K562 (cell line): ENCODE measurements around the gene SLC18A3. TPM values are rescaled to one million over a fixed set of nuclear protein-coding genes. Genes with fewer than 3 reads are reported as not detected.

ENCODE experiments used
- ATAC-seq: fragments of 200-7000 bp; cut with Tn5 transposase; 3 replicates; pipeline ENCODE4 v1.9.1; 2020; ENCODE audit warnings: moderate library complexity
- BruUV-seq: library from RNA; stranded (reverse); fragments of 400-500 nt; replicated peaks from 2 replicates; lab custom pipeline; 2021; lab: Mats Ljungman, UMichigan
- CTCF ChIA-PET: fragments of 300-600 bp; formaldehyde crosslinking; extraction: SDS; loops from one replicate; lab custom pipeline; 2021; ENCODE audit warnings: low intra/inter-chr PET ratio; lab: Yijun Ruan, JAX
- POLR2A ChIA-PET: fragments of 300-600, 350-650 bp; sonication (Branson Sonifier 250); formaldehyde crosslinking; extraction: SDS; loops from one replicate; lab custom pipeline; 2021; ENCODE audit warnings: antibody characterized with exemption, inconsistent platforms; lab: Yijun Ruan, JAX
- DNase-seq, 4 experiments: peaks; one replicate each; pipeline versions ENCODE4 v3.0.0 to v3.0.0-alpha.2; 2011 to 2018; ENCODE audit warnings: low spot score in 3 of 4, mixed read lengths in 3 of 4; ENCODE audit errors: extremely low read depth in 1 of 4
- FAIRE-seq: peaks from 2 replicates; lab custom pipeline; 2011; peaks lifted over from hg19 to GRCh38; lab: Jason Lieb, UNC
- H2AFZ ChIP-seq: 2 replicates; pipeline ENCODE4 v1.6.0; 2011; ENCODE audit warnings: low read depth, low read length, control low read depth, inconsistent platforms
- H3K27ac ChIP-seq: fragments of 200-600 bp; 3 replicates; pipeline ENCODE4 v1.8.0; 2011; ENCODE audit warnings: low read depth, mild to moderate bottlenecking, control low read depth, inconsistent platforms, low read length, moderate library complexity, mixed read lengths; ENCODE audit errors: extremely low read depth
- H3K27me3 ChIP-seq, 2 experiments: fragments of 300-600 bp in 1 of 2; 2 replicates in 1 of 2; 3 replicates in 1 of 2; pipeline versions ENCODE4 v1.6.0 to v1.8.0; 2011; ENCODE audit warnings: inconsistent platforms in 2 of 2, low read length in 2 of 2, mild to moderate bottlenecking in 1 of 2, mixed read lengths in 1 of 2, moderate library complexity in 1 of 2; ENCODE audit not compliant: control insufficient read depth in 2 of 2, insufficient read depth in 2 of 2
- H3K36me3 ChIP-seq: fragments of 300-600 bp; 3 replicates; pipeline ENCODE4 v1.8.0; 2011; ENCODE audit warnings: mild to moderate bottlenecking, low read length, inconsistent platforms; ENCODE audit not compliant: control insufficient read depth, insufficient read depth
- H3K4me1 ChIP-seq, 2 experiments: fragments of 200-600 bp in 1 of 2; replicated peaks in 1 of 2; 2 replicates in 1 of 2; 3 replicates in 1 of 2; pipeline versions ENCODE4 v1.5.1 to v1.8.0; 2011; ENCODE audit warnings: inconsistent platforms in 2 of 2, low read length in 2 of 2, mild to moderate bottlenecking in 1 of 2, mixed read lengths in 1 of 2, moderate library complexity in 1 of 2; ENCODE audit not compliant: control insufficient read depth in 2 of 2, insufficient read depth in 2 of 2
- H3K4me2 ChIP-seq: 2 replicates; pipeline ENCODE4 v1.6.1; 2011; ENCODE audit warnings: low read length, control low read depth, inconsistent platforms, mixed read lengths; ENCODE audit not compliant: insufficient read depth
- H3K4me3 ChIP-seq: fragments of 200-600 bp; sonication (generic), shearing (Covaris generic); 2 replicates; pipeline ENCODE4 v1.5.1; 2016; ENCODE audit warnings: control low read depth, inconsistent platforms
- H3K79me2 ChIP-seq: fragments of 200-600 bp; 3 replicates; pipeline ENCODE4 v1.8.0; 2011; ENCODE audit warnings: low read length, inconsistent platforms; ENCODE audit not compliant: control insufficient read depth, insufficient read depth
- H3K9ac ChIP-seq, 2 experiments: 2 replicates each; pipeline versions ENCODE4 v1.6.0 to v1.6.1; 2011; ENCODE audit warnings: low read depth in 2 of 2, low read length in 2 of 2, control low read depth in 1 of 2, inconsistent platforms in 1 of 2, mild to moderate bottlenecking in 1 of 2, mixed read lengths in 1 of 2; ENCODE audit not compliant: insufficient read depth in 1 of 2
- H3K9me1 ChIP-seq: one replicate; pipeline ENCODE4 v1.6.0; 2011; ENCODE audit warnings: inconsistent platforms, mild to moderate bottlenecking, low read length, moderate library complexity; ENCODE audit not compliant: control insufficient read depth, insufficient read depth
- H3K9me3 ChIP-seq: replicated peaks from 2 replicates; pipeline ENCODE4 v1.5.1; 2011; ENCODE audit warnings: low read depth, low read length, inconsistent platforms; ENCODE audit not compliant: control insufficient read depth, insufficient read depth
- H4K20me1 ChIP-seq: replicated peaks from 2 replicates; pipeline ENCODE4 v1.6.1; 2011; ENCODE audit warnings: low read length, inconsistent platforms, mixed read lengths; ENCODE audit not compliant: control insufficient read depth, insufficient read depth
- BCLAF1 ChIP-seq, 2 experiments: fragments of 450-650 bp in 1 of 2; IDR thresholded peaks; 2 replicates each; pipeline ENCODE4 v1.6.1; 2011 to 2017; ENCODE audit warnings: low read depth in 2 of 2, antibody characterized with exemption in 1 of 2, borderline replicate concordance in 1 of 2, low read length in 1 of 2, mild to moderate bottlenecking in 1 of 2, mixed read lengths in 1 of 2; ENCODE audit not compliant: control insufficient read depth in 1 of 2
- CREM ChIP-seq: IDR thresholded peaks from 2 replicates; pipeline ENCODE4 v1.6.1; 2014; ENCODE audit warnings: antibody characterized with exemption, low read depth
- ELK3 ChIP-seq: fragments of 450-650 bp; formaldehyde crosslinking; IDR thresholded peaks from 2 replicates; pipeline ENCODE4 v1.4.0; 2020; ENCODE audit warnings: mild to moderate bottlenecking
- GTF2E2 ChIP-seq: fragments of 200-800 bp; sonication (Bioruptor generic); IDR thresholded peaks from 2 replicates; pipeline ENCODE4 v1.6.1; 2016; ENCODE audit warnings: missing genetic modification characterization, missing compliant biosample characterization
- NCOA2 ChIP-seq, 2 experiments: fragments of 450-650 bp; IDR thresholded peaks; 2 replicates each; pipeline ENCODE4 v1.6.1; 2018; ENCODE audit warnings: mild to moderate bottlenecking in 2 of 2, moderate library complexity in 1 of 2; ENCODE audit not compliant: partially characterized antibody in 2 of 2
- NFRKB ChIP-seq: fragments of 450-650 bp; IDR thresholded peaks from 2 replicates; pipeline ENCODE4 v1.6.1; 2016; ENCODE audit warnings: low read depth
- PRMT5 ChIP-seq: sonication (generic); formaldehyde crosslinking; IDR thresholded peaks from 2 replicates; pipeline ENCODE4 v1.5.0; 2020; ENCODE audit warnings: missing genetic modification reagents
- SMAD4 ChIP-seq: fragments of 250-450 bp; sonication (Bioruptor Pico); conservative IDR thresholded peaks from 2 replicates; pipeline ENCODE4 v1.8.0; 2021; ENCODE audit warnings: inconsistent platforms, mild to moderate bottlenecking, moderate library complexity
- XRCC4 ChIP-seq: IDR thresholded peaks from one replicate; pipeline ENCODE4 v1.6.1; 2011; ENCODE audit not compliant: insufficient read depth, insufficient read length; ENCODE audit errors: extremely low read depth
- ZFP1 ChIP-seq: fragments of 450-650 bp; formaldehyde crosslinking; IDR thresholded peaks from 2 replicates; pipeline ENCODE4 v1.4.0; 2020; ENCODE audit warnings: mild to moderate bottlenecking, mixed read lengths
- ZHX1 ChIP-seq: fragments of 150-350 bp; conservative IDR thresholded peaks from 2 replicates; pipeline ENCODE4 v1.6.1; 2014; ENCODE audit warnings: low read length
- ZNF239 ChIP-seq: fragments of 250-450 bp; sonication (Bioruptor Pico); IDR thresholded peaks from 2 replicates; pipeline ENCODE4 v1.4.0; 2020; ENCODE audit warnings: mild to moderate bottlenecking
- WGBS: fragments of 100-300 bp; shearing (Covaris generic); methylation state at CpG from one replicate; pipeline ENCODE4 v1.1.6; 2016; ENCODE audit warnings: low coverage, mixed read lengths; ENCODE audit not compliant: insufficient coverage; ENCODE audit errors: missing lambda C conversion rate; 5-methylcytosine and 5-hydroxymethylcytosine counted together
- in situ Hi-C: fragments of 300-500 bp; cut with MboI; formaldehyde crosslinking; loops from 4 replicates; pipeline ENCODE4 v1.15.0; 2018; ENCODE audit warnings: inconsistent platforms, mixed read lengths
- intact Hi-C: fragments of 100-400 bp; cut with micrococcal nuclease; formaldehyde crosslinking; loops from 2 replicates; pipeline ENCODE4 v1.14.2; 2022
- polyA plus RNA-seq, 8 experiments: library from polyadenylated mRNA; depleted of rRNA in 4 of 8; stranded (reverse) in 5 of 8; unstranded in 3 of 8; fragments of >200 nt; fragmentation: Nextera tagmentation in 2 of 8; fragmentation: Illumina TruSeq in 1 of 8; extraction: Ambion mirVana in 2 of 8; extraction: Trizol in 1 of 8; gene quantifications; 2 replicates each; pipeline versions ENCODE4 v1.2.1 to v1.2.3, GENCODE V29; 2011 to 2014; ENCODE audit warnings: inconsistent platforms in 1 of 8, missing spikeins in 1 of 8
- total RNA-seq, 7 experiments: library from RNA; depleted of rRNA in 6 of 7; stranded (reverse); fragments of >200 nt in 6 of 7; fragmentation: Illumina TruSeq in 2 of 7; extraction: Trizol in 2 of 7; gene quantifications; 2 replicates each; pipeline versions ENCODE4 v1.2.1 to v1.2.3, GENCODE V29; 2011 to 2021; ENCODE audit warnings: low replicate concordance in 1 of 7

Gene SLC18A3
- total and polyA plus RNA-seq, 9 of the 15 experiments (the other 6 are each of a cell fraction or from before 2014, with no cell fraction given), result not detected

- FAIRE-seq, result no peak
- POLR2A ChIA-PET, result no interaction called here
- Histone ChIP-seq H4K20me1 (peaks cover 7% of the 10 kb centered on the region; the same call in 1 of the 2 replicates), H3K27ac (no peak overlapping the region), H2AFZ (no peak overlapping the region), H3K4me3 (no peak overlapping the region), H3K4me1 (no peaks in the 10 kb centered on the region), H3K9ac (no peak overlapping the region), H3K9me3 (no peaks in the 10 kb centered on the region), H3K4me2 (no peak overlapping the region), H3K36me3 (no peaks in the 10 kb centered on the region), H3K9me1 (no peaks in the 10 kb centered on the region), H3K79me2 (no peaks in the 10 kb centered on the region), H3K27me3 (peaks cover 0 to 16% of the 10 kb centered on the region in 2 experiments; a peak in 1 of 5 replicates)
- in situ Hi-C loops, result loop anchor here (25.0 kb wide), 1 partner anchor 638 kb away; no protein-coding TSS in a partner anchor
- ATAC-seq, result no peak
- DNase-seq, result no peak
- CTCF ChIA-PET, result no interaction called here
- BruUV-seq, result no TSS peak
- 0% methylated on average over 3 of the region's 3 CpGs for WGBS
- intact Hi-C loops, result loop anchor here (10.0 kb wide), 2 partner anchors 315 to 455 kb away; no protein-coding TSS in a partner anchor
- TF ChIP-seq ELK3 (CRISPR knock-in tag), result no peak
- TF ChIP-seq CREM, result no peak
- TF ChIP-seq PRMT5 (CRISPR knock-in tag), result no peak
- TF ChIP-seq GTF2E2 (tag), result no peak
- TF ChIP-seq ZNF239 (CRISPR knock-in tag), result no peak
- TF ChIP-seq ZHX1, result no peak
- no peak for TF ChIP-seq NCOA2 (IDR thresholded peaks at IDR 0.05; ENCODE audit: partially characterized antibody in 2 of 2)
- TF ChIP-seq NFRKB, result no peak
- TF ChIP-seq BCLAF1 (IDR thresholded peaks at IDR 0.05; ENCODE audit: borderline replicate concordance in 1 of 2, control insufficient read depth in 1 of 2, low read depth in 2 of 2, low read length in 1 of 2), result no peak
- TF ChIP-seq SMAD4, result no peak
- TF ChIP-seq ZFP1, result no peak
- TF ChIP-seq XRCC4, result no peak
These were observed 10.6 kb upstream of the SLC18A3 start for GRCh38 chr10:49599546-49599945.
